HEK293 (cell line): ENCODE results near the gene DDX54.
A peak's percentile ranks its signal among the peaks of the same experiment; 100 is the strongest.

Experiments used
- CTCF ChIA-PET: fragments of 350-600 bp; formaldehyde crosslinking; extraction: SDS; loops from one replicate; lab custom pipeline; 2021; ENCODE audit warnings: antibody characterized with exemption; lab: Yijun Ruan, JAX
- POLR2A ChIA-PET: fragments of 300-600 bp; formaldehyde crosslinking; extraction: SDS; loops from one replicate; lab custom pipeline; 2020; ENCODE audit warnings: antibody characterized with exemption, inconsistent platforms; lab: Yijun Ruan, JAX
- H3K27ac ChIP-seq: fragments of 200-500 bp; sonication (Bioruptor generic); 2 replicates; pipeline ENCODE4 v1.5.1; 2014; ENCODE audit warnings: low read depth, low read length, control low read depth, inconsistent platforms; ENCODE audit errors: extremely low read depth
- H3K36me3 ChIP-seq, 2 experiments: fragments of 200-500 bp in 1 of 2; sonication (Bioruptor generic) in 1 of 2; 1 replicate in 1 of 2; 2 replicates in 1 of 2; pipeline ENCODE4 v1.5.1; 2014 to 2017; ENCODE audit warnings: inconsistent platforms in 2 of 2, low read length in 2 of 2; ENCODE audit not compliant: control insufficient read depth in 2 of 2, insufficient read depth in 1 of 2
- H3K4me1 ChIP-seq: fragments of 200-500 bp; sonication (Bioruptor generic); 2 replicates; pipeline ENCODE4 v1.5.1; 2014; ENCODE audit warnings: mild to moderate bottlenecking, low read length, inconsistent platforms; ENCODE audit not compliant: control insufficient read depth, insufficient read depth
- H3K4me3 ChIP-seq: 2 replicates; pipeline ENCODE4 v1.5.1; 2011; ENCODE audit warnings: low read depth, mild to moderate bottlenecking, control low read depth, low read length, moderate library complexity
- H3K9me3 ChIP-seq: fragments of 200-500 bp; sonication (Bioruptor generic); 2 replicates; pipeline ENCODE4 v1.5.1; 2014; ENCODE audit warnings: low read depth, low read length, inconsistent platforms; ENCODE audit not compliant: control insufficient read depth, insufficient read depth
- OSR2 ChIP-seq: fragments of 450-650 bp; formaldehyde crosslinking; IDR thresholded peaks from 2 replicates; pipeline ENCODE4 v1.5.1; 2016; ENCODE audit warnings: missing biosample characterization, missing genetic modification characterization
- ZBTB20 ChIP-seq: fragments of 450-650 bp; formaldehyde crosslinking; IDR thresholded peaks from 2 replicates; pipeline ENCODE4 v1.5.1; 2016; ENCODE audit warnings: missing biosample characterization, missing genetic modification characterization
- ZFP37 ChIP-seq: fragments of 450-650 bp; formaldehyde crosslinking; IDR thresholded peaks from 2 replicates; pipeline ENCODE4 v1.5.1; 2016; ENCODE audit warnings: missing biosample characterization, missing genetic modification characterization
- ZNF112 ChIP-seq: fragments of 450-650 bp; formaldehyde crosslinking; IDR thresholded peaks from 2 replicates; pipeline ENCODE4 v1.5.0; 2017; ENCODE audit warnings: missing biosample characterization, missing genetic modification characterization
- ZNF157 ChIP-seq: fragments of 450-650 bp; formaldehyde crosslinking; IDR thresholded peaks from 2 replicates; pipeline ENCODE4 v1.5.1; 2016; ENCODE audit warnings: missing biosample characterization, missing genetic modification characterization
- ZNF214 ChIP-seq: fragments of 450-650 bp; formaldehyde crosslinking; IDR thresholded peaks from 2 replicates; pipeline ENCODE4 v1.5.1; 2017; ENCODE audit warnings: missing biosample characterization, mild to moderate bottlenecking, missing genetic modification characterization, borderline replicate concordance
- ZNF292 ChIP-seq: fragments of 450-650 bp; formaldehyde crosslinking; IDR thresholded peaks from 2 replicates; pipeline ENCODE4 v1.5.1; 2016; ENCODE audit warnings: low read depth, missing biosample characterization, missing genetic modification characterization, borderline replicate concordance
- ZNF37A ChIP-seq: fragments of 450-650 bp; IDR thresholded peaks from 2 replicates; pipeline ENCODE4 v1.5.1; 2018; ENCODE audit warnings: missing biosample characterization, missing genetic modification characterization
- ZNF391 ChIP-seq: fragments of 450-650 bp; formaldehyde crosslinking; IDR thresholded peaks from 2 replicates; pipeline ENCODE4 v1.5.1; 2016; ENCODE audit warnings: low read depth, missing biosample characterization, missing genetic modification characterization, borderline replicate concordance
- ZNF501 ChIP-seq: fragments of 450-650 bp; formaldehyde crosslinking; IDR thresholded peaks from 2 replicates; pipeline ENCODE4 v1.5.1; 2016; ENCODE audit warnings: missing biosample characterization, missing genetic modification characterization
- ZNF544 ChIP-seq: fragments of 450-650 bp; formaldehyde crosslinking; IDR thresholded peaks from 2 replicates; pipeline ENCODE4 v1.5.0; 2017; ENCODE audit warnings: missing biosample characterization, missing genetic modification characterization
- ZNF629 ChIP-seq: fragments of 450-650 bp; formaldehyde crosslinking; IDR thresholded peaks from 2 replicates; pipeline ENCODE4 v1.5.1; 2017; ENCODE audit warnings: missing biosample characterization, missing genetic modification characterization
- ZNF664 ChIP-seq: fragments of 450-650 bp; formaldehyde crosslinking; IDR thresholded peaks from 2 replicates; pipeline ENCODE4 v1.5.1; 2016; ENCODE audit warnings: missing biosample characterization, missing genetic modification characterization
- ZNF843 ChIP-seq: fragments of 450-650 bp; formaldehyde crosslinking; IDR thresholded peaks from 2 replicates; pipeline ENCODE4 v1.5.1; 2016; ENCODE audit warnings: missing biosample characterization, missing genetic modification characterization
- TF ChIP-seq, protein P1 (sequence below): fragments of 450-650 bp; formaldehyde crosslinking; IDR thresholded peaks from 2 replicates; pipeline ENCODE4 v1.5.1; 2016; ENCODE audit warnings: missing biosample characterization, missing genetic modification characterization
- TF ChIP-seq, protein P2 (sequence below): fragments of 450-650 bp; formaldehyde crosslinking; IDR thresholded peaks from 2 replicates; pipeline ENCODE4 v1.5.1; 2016; ENCODE audit warnings: missing biosample characterization, missing genetic modification characterization
- TF ChIP-seq, protein P3 (sequence below): fragments of 450-650 bp; formaldehyde crosslinking; IDR thresholded peaks from 2 replicates; pipeline ENCODE4 v1.5.1; 2016; ENCODE audit warnings: missing biosample characterization, missing genetic modification characterization
- TF ChIP-seq, protein P4 (sequence below): fragments of 450-650 bp; formaldehyde crosslinking; IDR thresholded peaks from 2 replicates; pipeline ENCODE4 v1.5.1; 2016; ENCODE audit warnings: missing biosample characterization, missing genetic modification characterization
- TF ChIP-seq, protein P5 (sequence below): fragments of 450-650 bp; formaldehyde crosslinking; IDR thresholded peaks from 2 replicates; pipeline ENCODE4 v1.5.1; 2016; ENCODE audit warnings: missing biosample characterization, missing genetic modification characterization
- TF ChIP-seq, protein P6 (sequence below): fragments of 450-650 bp; formaldehyde crosslinking; IDR thresholded peaks from 2 replicates; pipeline ENCODE4 v1.5.1; 2016; ENCODE audit warnings: missing biosample characterization, missing genetic modification characterization

The DDX54 gene

DNA sequence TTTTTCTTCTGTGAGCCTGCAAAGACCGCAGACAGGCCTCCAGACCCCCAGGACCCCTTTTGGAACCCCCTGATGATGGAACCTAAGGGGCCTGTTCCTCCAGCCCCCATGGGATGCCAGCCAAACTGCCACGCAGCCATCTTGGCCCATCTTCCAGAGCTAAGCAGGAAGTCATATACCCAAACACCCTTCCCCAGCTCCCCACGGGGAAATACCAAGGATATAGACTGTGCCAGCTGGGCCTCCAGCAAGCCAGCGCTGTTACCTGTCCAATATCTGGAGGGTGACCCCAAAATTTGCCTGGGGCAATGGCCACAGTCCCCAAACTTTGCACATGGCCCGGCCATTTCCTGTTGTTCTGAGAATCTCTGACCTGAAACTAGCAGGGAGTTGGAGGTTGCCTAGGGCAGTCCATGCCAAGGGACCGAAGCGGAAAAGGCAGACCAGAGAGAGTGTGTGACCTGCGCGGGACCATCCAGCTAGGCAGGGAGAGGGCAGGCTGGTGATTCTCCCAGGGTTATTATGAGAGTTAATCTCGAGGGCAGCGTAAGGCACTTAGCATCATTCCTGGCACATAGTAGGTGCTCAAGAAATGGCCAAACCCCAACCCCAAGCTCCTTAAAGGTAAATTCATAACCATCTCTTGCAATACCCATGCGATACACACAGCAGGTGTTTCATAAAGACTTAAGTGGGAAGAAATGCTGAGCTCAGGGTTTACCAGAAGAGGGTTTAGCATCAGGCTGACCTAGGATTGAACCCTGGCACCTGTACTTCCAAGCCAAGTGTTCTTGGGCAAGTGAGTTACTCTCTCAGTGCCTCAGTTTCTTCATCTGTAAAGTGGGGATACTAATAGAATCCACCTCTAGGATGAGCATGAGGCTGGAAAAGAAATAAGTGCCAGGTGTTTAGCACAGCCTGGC lies 47.2 kb downstream of the DDX54 start:
- TF ChIP-seq ZNF843 (tag by site-specific recombination) = no peak
- TF ChIP-seq ZNF391 (tag by site-specific recombination) = no peak
- TF ChIP-seq, protein P1, sequence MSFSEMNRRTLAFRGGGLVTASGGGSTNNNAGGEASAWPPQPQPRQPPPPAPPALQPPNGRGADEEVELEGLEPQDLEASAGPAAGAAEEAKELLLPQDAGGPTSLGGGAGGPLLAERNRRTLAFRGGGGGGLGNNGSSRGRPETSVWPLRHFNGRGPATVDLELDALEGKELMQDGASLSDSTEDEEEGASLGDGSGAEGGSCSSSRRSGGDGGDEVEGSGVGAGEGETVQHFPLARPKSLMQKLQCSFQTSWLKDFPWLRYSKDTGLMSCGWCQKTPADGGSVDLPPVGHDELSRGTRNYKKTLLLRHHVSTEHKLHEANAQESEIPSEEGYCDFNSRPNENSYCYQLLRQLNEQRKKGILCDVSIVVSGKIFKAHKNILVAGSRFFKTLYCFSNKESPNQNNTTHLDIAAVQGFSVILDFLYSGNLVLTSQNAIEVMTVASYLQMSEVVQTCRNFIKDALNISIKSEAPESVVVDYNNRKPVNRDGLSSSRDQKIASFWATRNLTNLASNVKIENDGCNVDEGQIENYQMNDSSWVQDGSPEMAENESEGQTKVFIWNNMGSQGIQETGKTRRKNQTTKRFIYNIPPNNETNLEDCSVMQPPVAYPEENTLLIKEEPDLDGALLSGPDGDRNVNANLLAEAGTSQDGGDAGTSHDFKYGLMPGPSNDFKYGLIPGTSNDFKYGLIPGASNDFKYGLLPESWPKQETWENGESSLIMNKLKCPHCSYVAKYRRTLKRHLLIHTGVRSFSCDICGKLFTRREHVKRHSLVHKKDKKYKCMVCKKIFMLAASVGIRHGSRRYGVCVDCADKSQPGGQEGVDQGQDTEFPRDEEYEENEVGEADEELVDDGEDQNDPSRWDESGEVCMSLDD (tag by site-specific recombination) = no peak
- 0 out of 2 replicates have a peak, but pooled peaks have one; percentile 25 for TF ChIP-seq ZBTB20 (tag by site-specific recombination)
- TF ChIP-seq, all 188 proteins: peak for 1
- H3K4me3 ChIP-seq = no peak overlapping the region
- no peak overlapping the region for H3K27ac ChIP-seq
- ChIA-PET POLR2A (no interaction called here), CTCF (interaction anchor here (1.7 to 2.0 kb wide), 2 partner anchors 15 to 90 kb away, joined by 7 to 8 read pairs; no protein-coding TSS in a partner anchor)
- H3K36me3 ChIP-seq = no peaks in the 10 kb centered on the region
- peaks cover 6% of the 10 kb centered on the region; the same call in 1 of the 2 replicates for H3K4me1 ChIP-seq
- H3K9me3 ChIP-seq = no peaks in the 10 kb centered on the region

DNA sequence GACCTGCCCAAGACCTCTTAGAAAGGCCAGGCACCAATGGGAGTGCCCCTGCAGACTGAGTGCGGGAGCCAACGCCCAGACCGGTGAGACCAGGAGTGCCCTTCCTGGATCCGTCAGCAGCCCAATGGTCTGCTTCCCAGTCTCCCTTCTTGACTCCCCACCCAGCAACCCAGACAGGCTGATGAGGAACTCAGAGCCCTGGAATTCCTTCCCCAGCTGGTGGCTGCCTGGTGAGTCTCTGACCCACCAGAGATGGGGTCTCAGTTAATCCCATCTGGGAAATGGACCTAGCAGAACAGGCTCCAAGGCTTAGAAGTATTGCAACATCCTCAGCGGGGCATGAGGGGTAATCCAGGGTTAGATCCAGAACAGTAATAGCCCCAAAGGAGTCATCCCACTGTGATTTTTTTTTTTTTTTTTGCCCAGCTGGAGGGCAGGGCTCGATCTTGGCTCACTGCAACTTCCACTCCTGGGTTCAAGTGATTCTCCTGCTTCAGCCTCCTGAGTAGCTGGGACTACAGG lies 48.2 kb downstream of the DDX54 start:
- no peaks in the 10 kb centered on the region for H3K9me3 ChIP-seq
- POLR2A ChIA-PET = no interaction called here
- CTCF ChIA-PET = interaction anchor here (0.6 to 1.7 kb wide), 2 partner anchors 89 to 103 kb away, joined by 3 to 7 read pairs; no protein-coding TSS in a partner anchor
- H3K27ac ChIP-seq = no peak overlapping the region
- no peaks in the 10 kb centered on the region for H3K36me3 ChIP-seq
- H3K4me1 ChIP-seq = peaks cover 6% of the 10 kb centered on the region; the same call in 1 of the 2 replicates
- H3K4me3 ChIP-seq = no peak overlapping the region
- no peak for TF ChIP-seq ZNF544
- TF ChIP-seq, protein P2, sequence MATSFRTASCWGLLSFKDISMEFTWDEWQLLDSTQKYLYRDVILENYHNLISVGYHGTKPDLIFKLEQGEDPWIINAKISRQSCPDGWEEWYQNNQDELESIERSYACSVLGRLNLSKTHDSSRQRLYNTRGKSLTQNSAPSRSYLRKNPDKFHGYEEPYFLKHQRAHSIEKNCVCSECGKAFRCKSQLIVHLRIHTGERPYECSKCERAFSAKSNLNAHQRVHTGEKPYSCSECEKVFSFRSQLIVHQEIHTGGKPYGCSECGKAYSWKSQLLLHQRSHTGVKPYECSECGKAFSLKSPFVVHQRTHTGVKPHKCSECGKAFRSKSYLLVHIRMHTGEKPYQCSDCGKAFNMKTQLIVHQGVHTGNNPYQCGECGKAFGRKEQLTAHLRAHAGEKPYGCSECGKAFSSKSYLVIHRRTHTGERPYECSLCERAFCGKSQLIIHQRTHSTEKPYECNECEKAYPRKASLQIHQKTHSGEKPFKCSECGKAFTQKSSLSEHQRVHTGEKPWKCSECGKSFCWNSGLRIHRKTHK = no peak
- TF ChIP-seq ZNF157 = no peak
- no peak for TF ChIP-seq ZNF292 (tag by site-specific recombination)
- TF ChIP-seq ZNF629 (tag by site-specific recombination) = no peak
- no peak for TF ChIP-seq ZNF501
- no peak for TF ChIP-seq ZNF37A (tag by site-specific recombination)
- TF ChIP-seq, protein P3, sequence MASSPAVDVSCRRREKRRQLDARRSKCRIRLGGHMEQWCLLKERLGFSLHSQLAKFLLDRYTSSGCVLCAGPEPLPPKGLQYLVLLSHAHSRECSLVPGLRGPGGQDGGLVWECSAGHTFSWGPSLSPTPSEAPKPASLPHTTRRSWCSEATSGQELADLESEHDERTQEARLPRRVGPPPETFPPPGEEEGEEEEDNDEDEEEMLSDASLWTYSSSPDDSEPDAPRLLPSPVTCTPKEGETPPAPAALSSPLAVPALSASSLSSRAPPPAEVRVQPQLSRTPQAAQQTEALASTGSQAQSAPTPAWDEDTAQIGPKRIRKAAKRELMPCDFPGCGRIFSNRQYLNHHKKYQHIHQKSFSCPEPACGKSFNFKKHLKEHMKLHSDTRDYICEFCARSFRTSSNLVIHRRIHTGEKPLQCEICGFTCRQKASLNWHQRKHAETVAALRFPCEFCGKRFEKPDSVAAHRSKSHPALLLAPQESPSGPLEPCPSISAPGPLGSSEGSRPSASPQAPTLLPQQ = no peak
- TF ChIP-seq, protein P4, sequence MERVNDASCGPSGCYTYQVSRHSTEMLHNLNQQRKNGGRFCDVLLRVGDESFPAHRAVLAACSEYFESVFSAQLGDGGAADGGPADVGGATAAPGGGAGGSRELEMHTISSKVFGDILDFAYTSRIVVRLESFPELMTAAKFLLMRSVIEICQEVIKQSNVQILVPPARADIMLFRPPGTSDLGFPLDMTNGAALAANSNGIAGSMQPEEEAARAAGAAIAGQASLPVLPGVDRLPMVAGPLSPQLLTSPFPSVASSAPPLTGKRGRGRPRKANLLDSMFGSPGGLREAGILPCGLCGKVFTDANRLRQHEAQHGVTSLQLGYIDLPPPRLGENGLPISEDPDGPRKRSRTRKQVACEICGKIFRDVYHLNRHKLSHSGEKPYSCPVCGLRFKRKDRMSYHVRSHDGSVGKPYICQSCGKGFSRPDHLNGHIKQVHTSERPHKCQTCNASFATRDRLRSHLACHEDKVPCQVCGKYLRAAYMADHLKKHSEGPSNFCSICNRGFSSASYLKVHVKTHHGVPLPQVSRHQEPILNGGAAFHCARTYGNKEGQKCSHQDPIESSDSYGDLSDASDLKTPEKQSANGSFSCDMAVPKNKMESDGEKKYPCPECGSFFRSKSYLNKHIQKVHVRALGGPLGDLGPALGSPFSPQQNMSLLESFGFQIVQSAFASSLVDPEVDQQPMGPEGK (tag by site-specific recombination) = no peak
- TF ChIP-seq ZNF664 = no peak
- TF ChIP-seq ZNF214 (tag by site-specific recombination) = no peak
- TF ChIP-seq ZNF112 (tag by site-specific recombination) = no peak
- TF ChIP-seq OSR2 (tag by site-specific recombination) = no peak
- TF ChIP-seq ZFP37 = no peak
- TF ChIP-seq, protein P5, sequence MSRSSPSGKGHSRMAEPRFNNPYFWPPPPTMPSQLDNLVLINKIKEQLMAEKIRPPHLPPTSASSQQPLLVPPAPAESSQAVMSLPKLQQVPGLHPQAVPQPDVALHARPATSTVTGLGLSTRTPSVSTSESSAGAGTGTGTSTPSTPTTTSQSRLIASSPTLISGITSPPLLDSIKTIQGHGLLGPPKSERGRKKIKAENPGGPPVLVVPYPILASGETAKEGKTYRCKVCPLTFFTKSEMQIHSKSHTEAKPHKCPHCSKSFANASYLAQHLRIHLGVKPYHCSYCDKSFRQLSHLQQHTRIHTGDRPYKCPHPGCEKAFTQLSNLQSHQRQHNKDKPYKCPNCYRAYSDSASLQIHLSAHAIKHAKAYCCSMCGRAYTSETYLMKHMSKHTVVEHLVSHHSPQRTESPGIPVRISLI = no peak
- TF ChIP-seq, protein P6, sequence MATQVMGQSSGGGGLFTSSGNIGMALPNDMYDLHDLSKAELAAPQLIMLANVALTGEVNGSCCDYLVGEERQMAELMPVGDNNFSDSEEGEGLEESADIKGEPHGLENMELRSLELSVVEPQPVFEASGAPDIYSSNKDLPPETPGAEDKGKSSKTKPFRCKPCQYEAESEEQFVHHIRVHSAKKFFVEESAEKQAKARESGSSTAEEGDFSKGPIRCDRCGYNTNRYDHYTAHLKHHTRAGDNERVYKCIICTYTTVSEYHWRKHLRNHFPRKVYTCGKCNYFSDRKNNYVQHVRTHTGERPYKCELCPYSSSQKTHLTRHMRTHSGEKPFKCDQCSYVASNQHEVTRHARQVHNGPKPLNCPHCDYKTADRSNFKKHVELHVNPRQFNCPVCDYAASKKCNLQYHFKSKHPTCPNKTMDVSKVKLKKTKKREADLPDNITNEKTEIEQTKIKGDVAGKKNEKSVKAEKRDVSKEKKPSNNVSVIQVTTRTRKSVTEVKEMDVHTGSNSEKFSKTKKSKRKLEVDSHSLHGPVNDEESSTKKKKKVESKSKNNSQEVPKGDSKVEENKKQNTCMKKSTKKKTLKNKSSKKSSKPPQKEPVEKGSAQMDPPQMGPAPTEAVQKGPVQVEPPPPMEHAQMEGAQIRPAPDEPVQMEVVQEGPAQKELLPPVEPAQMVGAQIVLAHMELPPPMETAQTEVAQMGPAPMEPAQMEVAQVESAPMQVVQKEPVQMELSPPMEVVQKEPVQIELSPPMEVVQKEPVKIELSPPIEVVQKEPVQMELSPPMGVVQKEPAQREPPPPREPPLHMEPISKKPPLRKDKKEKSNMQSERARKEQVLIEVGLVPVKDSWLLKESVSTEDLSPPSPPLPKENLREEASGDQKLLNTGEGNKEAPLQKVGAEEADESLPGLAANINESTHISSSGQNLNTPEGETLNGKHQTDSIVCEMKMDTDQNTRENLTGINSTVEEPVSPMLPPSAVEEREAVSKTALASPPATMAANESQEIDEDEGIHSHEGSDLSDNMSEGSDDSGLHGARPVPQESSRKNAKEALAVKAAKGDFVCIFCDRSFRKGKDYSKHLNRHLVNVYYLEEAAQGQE (tag by site-specific recombination) = no peak
